ENCODE measurements around the gene SIDT2. TPM values are rescaled to one million over a fixed set of nuclear protein-coding genes. Genes with fewer than 3 reads are reported as not detected.

Gene SIDT2
- total RNA-seq, 1 experiment from 2014 or later: 37.0 TPM

DNA sequence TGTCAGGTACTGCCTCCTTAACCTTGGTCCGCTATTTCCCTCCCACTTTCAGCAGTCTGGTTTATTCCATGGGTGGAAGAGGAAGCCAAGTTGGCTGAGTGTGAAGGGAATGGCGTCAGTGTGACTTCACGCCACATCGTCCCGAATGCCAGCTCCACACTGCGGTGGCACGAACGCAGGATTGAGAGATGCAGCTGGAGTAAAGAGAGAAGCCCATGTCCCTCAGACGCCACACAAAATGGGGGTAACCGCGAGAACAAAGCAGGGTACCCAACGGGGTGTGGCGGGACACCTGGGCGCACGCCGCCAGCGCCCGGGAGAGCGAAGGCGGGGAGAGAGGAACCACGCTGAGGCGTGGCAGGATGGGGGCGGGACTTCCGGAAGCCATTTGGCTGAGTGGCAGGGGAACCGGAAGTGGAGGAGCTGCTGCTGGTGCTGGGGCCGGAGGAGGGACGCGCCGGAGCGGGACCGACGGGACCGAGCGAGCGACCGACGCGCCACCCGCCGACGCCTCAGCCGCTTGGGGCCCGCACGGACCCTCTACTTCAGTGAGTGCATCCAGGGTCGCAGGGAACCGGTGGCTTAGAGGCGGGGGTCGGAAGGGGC is 34.6 kb upstream of the SIDT2 start, which contains the start of gene PAFAH1B2 (continued):
- no peak for TF ChIP-seq EZH2 (IDR thresholded peaks at IDR 0.05)
- TF ChIP-seq SIN3A (IDR thresholded peaks at IDR 0.05; ENCODE audit: low read depth): peak; percentile 97

DNA sequence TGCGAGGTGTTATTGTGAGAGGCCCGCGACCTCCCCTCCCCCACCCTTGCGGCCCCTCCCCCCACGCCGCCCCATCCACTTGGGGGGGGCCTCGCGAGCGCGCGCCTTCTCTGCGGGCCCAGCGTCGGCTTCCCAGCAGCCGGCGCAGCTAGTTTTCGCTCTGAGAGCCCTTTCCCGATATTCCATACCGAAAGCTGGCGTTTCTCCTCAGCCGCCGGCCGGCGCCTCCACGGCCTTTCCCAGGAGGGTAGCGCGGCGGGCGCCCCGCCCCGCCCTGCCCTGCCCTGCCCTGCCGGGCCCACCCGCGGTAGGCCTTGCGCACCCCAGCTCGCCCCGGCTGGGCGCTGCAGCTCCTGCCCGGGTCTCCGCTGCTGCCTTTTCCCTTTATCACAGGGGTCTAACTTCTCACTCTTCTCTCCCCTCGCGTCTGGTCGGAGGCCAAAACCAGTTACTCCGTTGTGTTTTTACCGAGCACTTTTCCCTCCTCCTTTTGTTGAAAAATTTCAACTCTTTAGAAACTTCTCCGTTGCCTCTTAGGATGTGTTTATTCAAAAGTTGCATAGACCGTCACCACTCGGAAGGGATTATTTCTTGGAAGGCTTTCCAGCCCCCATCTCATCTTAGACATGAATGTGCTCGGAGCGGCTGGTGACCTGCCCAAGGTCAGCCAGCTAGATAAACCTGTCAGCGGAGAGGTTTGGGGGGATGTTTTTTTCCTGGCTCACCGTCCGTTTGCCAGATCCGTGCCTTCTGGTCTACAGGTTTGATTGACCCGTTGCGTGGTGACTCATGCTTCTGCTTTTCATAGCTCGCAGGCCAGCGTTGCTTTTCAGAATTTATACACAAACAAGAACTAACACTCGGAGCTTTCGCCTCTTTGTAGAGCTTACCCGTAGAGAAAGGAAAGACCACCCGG is 33.8 kb upstream of the SIDT2 start:
- Histone ChIP-seq H3K36me3 (ENCODE audit: control insufficient read depth in 1 of 2, insufficient read depth in 2 of 2, low read length in 2 of 2) (peaks cover 5 to 14% of the 10 kb centered on the region in 2 experiments), H3K4me2 (ENCODE audit: low read length) (peak overlapping the region; percentile 88), H3K9ac (ENCODE audit: low read length) (peak overlapping the region; percentile 71), H3K9me3 (ENCODE audit: control insufficient read depth in 1 of 2, insufficient read depth in 1 of 2, low read depth in 1 of 2, low read length in 2 of 2) (no peaks in the 10 kb centered on the region), H3K4me1 (ENCODE audit: control insufficient read depth in 1 of 2, insufficient read depth in 2 of 2, low read length in 2 of 2) (peaks cover 7 to 23% of the 10 kb centered on the region in 2 experiments), H3K27ac (ENCODE audit: low read depth, low read length) (peak overlapping the region; percentile 62), H3K4me3 (replicated peaks in 1 of 2; ENCODE audit: low read depth in 1 of 2, low read length in 2 of 2) (peak overlapping the region; percentile 71 to 93), H3K79me2 (ENCODE audit: insufficient read depth, low read length) (peaks cover 53% of the 10 kb centered on the region), H2AFZ (ENCODE audit: low read depth, low read length, poor library complexity, severe bottlenecking) (no peak overlapping the region), H3K9me2 (ENCODE audit: insufficient read depth) (no peaks in the 10 kb centered on the region), H4K20me1 (ENCODE audit: insufficient read depth) (peaks cover 23% of the 10 kb centered on the region), H3K27me3 (ENCODE audit: insufficient read depth, low read length) (no peaks in the 10 kb centered on the region)
- CTCF ChIA-PET: interaction anchor here (0.7 to 1.7 kb wide), 4 partner anchors 17 to 402 kb away, joined by 3 to 6 read pairs (median 3); partner anchors contain the start of gene APOA5
- intact Hi-C loops (cut with micrococcal nuclease): no loop called here
- ATAC-seq: peak; percentile 71
- DNase-seq (ENCODE audit: low read depth, low spot score): no peak
- TF ChIP-seq, protein P1, sequence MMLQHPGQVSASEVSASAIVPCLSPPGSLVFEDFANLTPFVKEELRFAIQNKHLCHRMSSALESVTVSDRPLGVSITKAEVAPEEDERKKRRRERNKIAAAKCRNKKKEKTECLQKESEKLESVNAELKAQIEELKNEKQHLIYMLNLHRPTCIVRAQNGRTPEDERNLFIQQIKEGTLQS (IDR thresholded peaks at IDR 0.05): no peak
- no peak for TF ChIP-seq POLR2A (IDR thresholded peaks at IDR 0.05; ENCODE audit: borderline replicate concordance, extremely low read depth, insufficient read depth, insufficient read length)
- no peak for TF ChIP-seq ZNF274 (IDR thresholded peaks at IDR 0.05; ENCODE audit: low read depth, low read length)
- TF ChIP-seq, protein P2, sequence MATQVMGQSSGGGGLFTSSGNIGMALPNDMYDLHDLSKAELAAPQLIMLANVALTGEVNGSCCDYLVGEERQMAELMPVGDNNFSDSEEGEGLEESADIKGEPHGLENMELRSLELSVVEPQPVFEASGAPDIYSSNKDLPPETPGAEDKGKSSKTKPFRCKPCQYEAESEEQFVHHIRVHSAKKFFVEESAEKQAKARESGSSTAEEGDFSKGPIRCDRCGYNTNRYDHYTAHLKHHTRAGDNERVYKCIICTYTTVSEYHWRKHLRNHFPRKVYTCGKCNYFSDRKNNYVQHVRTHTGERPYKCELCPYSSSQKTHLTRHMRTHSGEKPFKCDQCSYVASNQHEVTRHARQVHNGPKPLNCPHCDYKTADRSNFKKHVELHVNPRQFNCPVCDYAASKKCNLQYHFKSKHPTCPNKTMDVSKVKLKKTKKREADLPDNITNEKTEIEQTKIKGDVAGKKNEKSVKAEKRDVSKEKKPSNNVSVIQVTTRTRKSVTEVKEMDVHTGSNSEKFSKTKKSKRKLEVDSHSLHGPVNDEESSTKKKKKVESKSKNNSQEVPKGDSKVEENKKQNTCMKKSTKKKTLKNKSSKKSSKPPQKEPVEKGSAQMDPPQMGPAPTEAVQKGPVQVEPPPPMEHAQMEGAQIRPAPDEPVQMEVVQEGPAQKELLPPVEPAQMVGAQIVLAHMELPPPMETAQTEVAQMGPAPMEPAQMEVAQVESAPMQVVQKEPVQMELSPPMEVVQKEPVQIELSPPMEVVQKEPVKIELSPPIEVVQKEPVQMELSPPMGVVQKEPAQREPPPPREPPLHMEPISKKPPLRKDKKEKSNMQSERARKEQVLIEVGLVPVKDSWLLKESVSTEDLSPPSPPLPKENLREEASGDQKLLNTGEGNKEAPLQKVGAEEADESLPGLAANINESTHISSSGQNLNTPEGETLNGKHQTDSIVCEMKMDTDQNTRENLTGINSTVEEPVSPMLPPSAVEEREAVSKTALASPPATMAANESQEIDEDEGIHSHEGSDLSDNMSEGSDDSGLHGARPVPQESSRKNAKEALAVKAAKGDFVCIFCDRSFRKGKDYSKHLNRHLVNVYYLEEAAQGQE (IDR thresholded peaks at IDR 0.05; ENCODE audit: low read depth): no peak
- TF ChIP-seq YY1 (IDR thresholded peaks at IDR 0.05; ENCODE audit: extremely low read depth, insufficient replicate concordance, low read depth, low read length): no peak
- no peak for TF ChIP-seq ELF1 (IDR thresholded peaks at IDR 0.05; ENCODE audit: borderline replicate concordance, low read depth)
- TF ChIP-seq JUND (IDR thresholded peaks at IDR 0.05): no peak
- TF ChIP-seq ZFX (IDR thresholded peaks at IDR 0.05): peak; percentile 90
- TF ChIP-seq EZH2phosphoT487 (IDR thresholded peaks at IDR 0.05; ENCODE audit: borderline replicate concordance): no peak
- TF ChIP-seq TCF7L2 (IDR thresholded peaks at IDR 0.05; ENCODE audit: borderline replicate concordance, extremely low read depth, insufficient read depth, insufficient read length): no peak
- TF ChIP-seq FOSL1 (IDR thresholded peaks at IDR 0.05; ENCODE audit: low read depth): peak; percentile 36; the same call in 1 of the 2 replicates
- RAD21 ChIA-PET (ENCODE audit: low non-redundant PET in 1 of 2, low total read pairs in 2 of 2, uncharacterized antibody in 2 of 2, unreplicated experiment in 2 of 2): interaction anchor here in 1 of 2 experiments (0.6 kb wide), 1 partner anchor 18 kb away, joined by 3 read pairs; no protein-coding TSS in a partner anchor
- POLR2A ChIA-PET: interaction anchor here (0.7 to 1.7 kb wide), 6 partner anchors 11 to 406 kb away, joined by 3 to 9 read pairs (median 6); partner anchors contain the start of gene SIDT2
- BruUV-seq (replicated peaks): TSS peak; percentile 61
